Body of pancreas (tissue), 4 donors: Measurements from ENCODE around the gene GREB1. TPM values are rescaled to one million over a fixed set of nuclear protein-coding genes. Genes with fewer than 3 reads are reported as not detected.

Source experiments
- ATAC-seq: fragments of 150-250 bp; one replicate; pipeline ENCODE4 v1.9.1; 2016
- DNase-seq, 4 donors: peaks; one replicate each; pipeline ENCODE4 v3.0.0-alpha.2; 2019
- H3K27ac ChIP-seq, 4 donors: fragments of 200-600 bp; sonication (generic); 1 replicate in 3 of 4; 2 replicates in 1 of 4; pipeline versions ENCODE4 v1.5.1 to v1.6.1; 2016 to 2019; ENCODE audit warnings: mild to moderate bottlenecking in 1 of 4, mixed read lengths in 1 of 4, moderate library complexity in 1 of 4
- H3K27me3 ChIP-seq, 2 donors: fragments of 200-600 bp; sonication (generic); one replicate each; pipeline ENCODE4 v1.6.0; 2016; ENCODE audit warnings: mild to moderate bottlenecking in 1 of 2
- H3K36me3 ChIP-seq, 2 donors: fragments of 200-600 bp; sonication (generic); replicated peaks in 1 of 2; 2 replicates each; pipeline ENCODE4 v1.5.1; 2016; ENCODE audit warnings: low read depth in 2 of 2; ENCODE audit not compliant: insufficient read depth in 1 of 2
- H3K4me1 ChIP-seq: fragments of 200-600 bp; sonication (generic); one replicate; pipeline ENCODE4 v1.6.0; 2016
- H3K4me3 ChIP-seq, 2 donors: fragments of 200-600 bp; sonication (generic); 1 replicate in 1 of 2; 2 replicates in 1 of 2; pipeline ENCODE4 v1.5.1; 2016 to 2019
- H3K9me3 ChIP-seq, 3 donors: fragments of 200-600 bp; sonication (generic); 1 replicate in 2 of 3; 2 replicates in 1 of 3; pipeline ENCODE4 v1.5.1; 2016
- POLR2A ChIP-seq, 3 donors: fragments of 450-650 bp; IDR thresholded peaks; one replicate each; pipeline ENCODE4 v1.6.1; 2016; ENCODE audit warnings: antibody characterized with exemption in 3 of 3, mild to moderate bottlenecking in 2 of 3
- whole genome bisulfite sequencing, 2 donors: methylation state at CpG; one replicate each; pipeline ENCODE4 v1.1.5; 2017; 5-methylcytosine and 5-hydroxymethylcytosine counted together
- intact Hi-C: fragments of 100-400 bp; cut with DNase I; formaldehyde crosslinking; loops from one replicate; pipeline ENCODE4 v1.15.1; 2023
- total RNA-seq, 2 donors: library from RNA; depleted of rRNA; stranded (reverse); fragments of >200 nt; gene quantifications; one replicate each; pipeline ENCODE4 v1.1.0, GENCODE V29; 2016
- TF ChIP-seq, protein P1 (sequence below), 7 experiments: fragments of 450-650 bp in 4 of 7; fragments of 200-600 bp in 3 of 7; sonication (generic) in 3 of 7; IDR thresholded peaks; one replicate each; pipeline ENCODE4 v1.5.1; 2016 to 2019; ENCODE audit warnings: antibody characterized with exemption in 7 of 7

Gene GREB1
- total RNA-seq, 2 donors from 2014 or later = 10.4 to 19.8 TPM

DNA sequence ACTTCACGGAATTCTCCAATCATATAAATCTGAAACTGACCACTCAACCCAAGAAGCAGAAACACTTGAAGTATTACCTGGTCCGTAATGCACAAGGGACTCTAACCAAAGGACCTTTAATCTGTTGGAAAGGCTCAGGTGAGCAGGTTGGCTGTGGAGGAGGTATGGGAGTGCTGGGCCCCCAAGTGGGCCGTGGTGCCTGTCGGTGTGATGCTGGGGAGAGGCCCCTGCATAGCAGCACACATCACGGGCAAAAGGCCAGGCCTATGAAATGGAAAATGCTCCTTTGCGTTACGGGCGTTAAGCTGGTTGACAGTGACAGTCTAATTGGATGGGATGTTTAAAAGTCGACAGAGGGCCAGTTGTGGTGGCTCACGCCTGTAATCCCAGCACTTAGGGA is 42.6 kb downstream of the GREB1 start:
- intact Hi-C loops = no loop called here
- H3K9me3 ChIP-seq = no peaks in the 10 kb centered on the region
- H3K27ac ChIP-seq = no peak overlapping the region
- no peak for DNase-seq
- WGBS, 2 donors = 90 to 94% methylated on average over 9 to 10 of the region's 10 CpGs
- H3K36me3 ChIP-seq = no peaks in the 10 kb centered on the region
- no peak overlapping the region for H3K4me3 ChIP-seq
- ATAC-seq = no peak
- no peaks in the 10 kb centered on the region for H3K27me3 ChIP-seq
- TF ChIP-seq, protein P1, sequence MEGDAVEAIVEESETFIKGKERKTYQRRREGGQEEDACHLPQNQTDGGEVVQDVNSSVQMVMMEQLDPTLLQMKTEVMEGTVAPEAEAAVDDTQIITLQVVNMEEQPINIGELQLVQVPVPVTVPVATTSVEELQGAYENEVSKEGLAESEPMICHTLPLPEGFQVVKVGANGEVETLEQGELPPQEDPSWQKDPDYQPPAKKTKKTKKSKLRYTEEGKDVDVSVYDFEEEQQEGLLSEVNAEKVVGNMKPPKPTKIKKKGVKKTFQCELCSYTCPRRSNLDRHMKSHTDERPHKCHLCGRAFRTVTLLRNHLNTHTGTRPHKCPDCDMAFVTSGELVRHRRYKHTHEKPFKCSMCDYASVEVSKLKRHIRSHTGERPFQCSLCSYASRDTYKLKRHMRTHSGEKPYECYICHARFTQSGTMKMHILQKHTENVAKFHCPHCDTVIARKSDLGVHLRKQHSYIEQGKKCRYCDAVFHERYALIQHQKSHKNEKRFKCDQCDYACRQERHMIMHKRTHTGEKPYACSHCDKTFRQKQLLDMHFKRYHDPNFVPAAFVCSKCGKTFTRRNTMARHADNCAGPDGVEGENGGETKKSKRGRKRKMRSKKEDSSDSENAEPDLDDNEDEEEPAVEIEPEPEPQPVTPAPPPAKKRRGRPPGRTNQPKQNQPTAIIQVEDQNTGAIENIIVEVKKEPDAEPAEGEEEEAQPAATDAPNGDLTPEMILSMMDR (IDR thresholded peaks at IDR 0.05) = no peak
- TF ChIP-seq POLR2A (IDR thresholded peaks at IDR 0.05) = no peak
- H3K4me1 ChIP-seq = no peaks in the 10 kb centered on the region

GRCh38 chr2:11577101-11577883 is 43.4 kb downstream of the GREB1 start:
- no peak for TF ChIP-seq POLR2A (IDR thresholded peaks at IDR 0.05)
- TF ChIP-seq, protein P1 (IDR thresholded peaks at IDR 0.05) = no peak
- intact Hi-C loops = no loop called here
- H3K36me3 ChIP-seq = no peaks in the 10 kb centered on the region
- no peaks in the 10 kb centered on the region for H3K27me3 ChIP-seq
- ATAC-seq (no peak), DNase-seq (no peak)
- H3K9me3 ChIP-seq = no peaks in the 10 kb centered on the region
- WGBS, 2 donors = 82 to 83% methylated on average over 13 to 14 of the region's 14 CpGs
- no peaks in the 10 kb centered on the region for H3K4me1 ChIP-seq
- no peak overlapping the region for H3K27ac ChIP-seq
- H3K4me3 ChIP-seq = no peak overlapping the region

DNA sequence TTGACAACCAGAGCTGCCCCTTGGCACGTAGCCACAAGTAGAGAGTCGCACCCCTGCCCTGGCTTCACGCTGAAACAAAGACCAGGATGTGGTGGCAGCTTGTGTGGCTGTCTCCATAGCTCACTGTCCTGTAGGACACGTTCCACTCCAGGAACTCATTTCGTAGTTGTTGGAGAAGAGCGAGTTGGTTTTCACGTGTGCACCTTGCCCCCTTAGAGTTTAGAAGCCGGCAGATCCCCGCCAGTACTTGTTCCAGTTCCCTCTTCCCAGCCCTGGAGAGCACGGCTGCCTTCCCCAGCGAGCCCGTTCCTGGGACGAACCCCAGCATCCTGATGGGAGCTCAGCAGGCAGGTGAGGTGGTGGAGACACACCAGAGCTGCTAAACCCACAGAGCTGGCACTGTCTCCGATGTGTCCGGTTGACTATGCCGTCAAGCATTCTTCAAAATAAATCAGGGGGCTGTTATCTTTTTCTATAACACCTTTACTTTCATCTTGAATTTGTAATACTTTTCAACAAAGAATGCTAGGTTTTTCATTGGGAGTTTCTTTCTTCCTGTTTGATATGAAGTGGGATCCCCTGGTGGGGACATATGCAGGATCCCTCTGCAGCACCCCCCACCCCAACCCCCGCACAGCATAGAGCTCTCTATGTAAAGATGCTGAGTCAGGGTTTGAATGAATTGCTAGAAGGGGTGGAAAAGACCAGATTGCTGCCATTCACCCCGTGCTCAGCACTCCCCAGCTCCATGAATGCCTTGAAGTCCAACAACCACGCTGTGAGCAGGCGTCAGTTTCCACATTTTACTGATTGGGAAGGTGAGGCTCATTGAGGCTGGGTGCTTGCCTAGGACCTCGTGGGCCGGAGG is 44.5 kb downstream of the GREB1 start:
- ATAC-seq = no peak
- Histone ChIP-seq H3K9me3 (no peaks in the 10 kb centered on the region), H3K27ac (no peak overlapping the region), H3K27me3 (no peaks in the 10 kb centered on the region), H3K4me3 (no peak overlapping the region), H3K36me3 (no peaks in the 10 kb centered on the region), H3K4me1 (peaks cover 10% of the 10 kb centered on the region)
- 78 to 86% methylated on average over 13 to 22 of the region's 22 CpGs for WGBS, 2 donors
- intact Hi-C loops = no loop called here
- no peak for DNase-seq
- TF ChIP-seq POLR2A (IDR thresholded peaks at IDR 0.05) = no peak
- TF ChIP-seq, protein P1 (IDR thresholded peaks at IDR 0.05) = no peak

- Histone ChIP-seq H3K27ac (no peak overlapping the region), H3K36me3 (no peaks in the 10 kb centered on the region), H3K4me3 (no peak overlapping the region), H3K9me3 (no peaks in the 10 kb centered on the region), H3K27me3 (no peaks in the 10 kb centered on the region), H3K4me1 (peaks cover 14% of the 10 kb centered on the region)
- DNase-seq = no peak
- ATAC-seq = no peak
- 95 to 96% methylated on average over 4 to 10 of the region's 11 CpGs for WGBS, 2 donors
- intact Hi-C loops = no loop called here
- TF ChIP-seq POLR2A (IDR thresholded peaks at IDR 0.05) = no peak
- TF ChIP-seq, protein P1 (IDR thresholded peaks at IDR 0.05) = no peak
Measured at GRCh38 chr2:11578986-11579774, 45.3 kb downstream of the GREB1 start.
